ENCODE results near the gene STPG3.

Gene STPG3

DNA sequence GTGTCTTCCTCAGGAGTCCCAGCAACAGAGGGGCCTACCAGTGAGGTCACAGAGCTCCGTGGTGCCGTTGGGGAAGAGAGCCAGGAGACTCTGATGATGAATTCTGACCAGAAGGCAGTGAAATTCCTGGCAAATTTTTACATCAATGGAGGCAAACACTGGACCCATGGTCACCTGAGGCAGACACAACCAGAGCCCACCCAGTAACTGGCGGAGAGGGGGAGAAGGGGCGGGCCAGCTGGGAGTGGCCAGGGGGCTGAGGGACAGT lies at the start of gene STPG3:
TSS of gene STPG3 (plus strand) at position 93 of the 268 bp plus-strand sequence. CDS start at position 94, 1 bp downstream.
- no peak for DNase-seq (ENCODE audit: low read depth)

DNA sequence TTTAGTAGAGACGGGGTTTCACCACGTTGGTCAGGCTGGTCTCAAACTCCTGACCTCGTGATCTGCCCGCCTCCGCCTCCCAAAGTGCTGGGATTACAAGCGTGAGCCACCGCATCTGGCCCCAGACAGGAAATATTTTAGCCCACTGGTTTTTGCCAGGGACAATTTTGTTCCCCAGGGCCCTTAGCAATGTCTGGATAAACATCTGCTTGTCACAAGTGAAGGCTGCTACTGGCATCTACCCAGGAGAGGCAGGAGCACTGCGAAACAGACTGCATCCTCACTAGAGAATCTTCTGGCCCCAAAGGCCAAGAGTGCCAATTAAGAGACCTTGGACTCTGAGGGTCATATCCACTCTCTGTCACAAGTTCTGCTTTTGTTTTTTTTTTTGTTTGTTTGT lies 48.1 kb upstream of the STPG3 start:
- DNase-seq (ENCODE audit: low read depth): no peak

- no peak for DNase-seq (ENCODE audit: low read depth)
These were observed 46.4 kb upstream of the STPG3 start for GRCh38 chr9:137204731-137205125.

DNA sequence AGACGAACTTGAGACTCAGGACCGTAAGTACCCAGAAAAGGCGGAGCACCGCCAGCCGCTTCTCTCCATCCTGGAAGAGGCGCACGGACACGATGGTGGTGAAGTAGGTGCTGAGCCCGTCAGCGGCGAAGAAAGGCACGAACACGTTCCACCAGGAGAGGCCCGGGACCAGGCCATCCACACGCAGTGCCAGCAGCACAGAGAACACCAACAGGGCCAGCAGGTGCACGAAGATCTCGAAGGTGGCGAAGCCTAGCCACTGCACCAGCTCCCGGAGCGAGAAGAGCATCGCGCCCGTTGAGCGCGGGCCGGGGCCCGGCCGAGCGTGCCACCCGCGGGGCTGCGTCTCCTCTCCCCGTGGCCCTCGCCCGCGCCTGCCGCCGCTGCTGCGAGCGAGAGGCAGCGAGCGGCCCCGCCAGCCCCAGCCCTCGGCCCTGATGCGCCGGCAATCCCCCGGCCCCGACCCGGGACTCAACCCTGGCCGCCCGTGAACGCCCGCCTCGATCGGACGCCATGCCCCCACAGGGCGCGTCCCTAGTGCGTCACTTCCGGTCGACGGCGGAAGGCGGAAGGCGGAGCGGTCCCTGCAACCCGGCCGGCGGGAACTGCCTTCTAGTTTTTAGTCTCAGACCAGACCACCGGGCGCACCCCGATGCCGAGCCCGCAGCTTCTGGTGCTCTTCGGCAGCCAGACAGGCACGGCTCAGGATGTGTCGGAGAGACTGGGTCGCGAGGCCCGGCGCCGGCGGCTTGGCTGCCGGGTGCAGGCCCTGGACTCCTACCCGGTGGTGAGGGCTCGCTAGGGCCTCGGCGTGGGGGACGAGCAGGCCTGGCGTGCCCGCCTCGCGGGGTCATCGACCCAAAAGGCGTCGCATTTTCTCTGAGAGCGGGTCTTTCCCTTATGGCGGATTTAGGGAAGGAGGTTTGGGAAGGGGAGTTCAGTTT lies 45.7 kb upstream of the STPG3 start, which contains the start of the genes NDOR1 and TMEM203:
TSS of gene NDOR1 (plus strand) at position 575 of the 944 bp plus-strand sequence. CDS start at position 653, 78 bp downstream.
TSS of gene TMEM203 (minus strand) at position 523 of the 944 bp plus-strand sequence. CDS start at position 289, 234 bp downstream.
- DNase-seq (ENCODE audit: low read depth): peak; percentile 89

DNA sequence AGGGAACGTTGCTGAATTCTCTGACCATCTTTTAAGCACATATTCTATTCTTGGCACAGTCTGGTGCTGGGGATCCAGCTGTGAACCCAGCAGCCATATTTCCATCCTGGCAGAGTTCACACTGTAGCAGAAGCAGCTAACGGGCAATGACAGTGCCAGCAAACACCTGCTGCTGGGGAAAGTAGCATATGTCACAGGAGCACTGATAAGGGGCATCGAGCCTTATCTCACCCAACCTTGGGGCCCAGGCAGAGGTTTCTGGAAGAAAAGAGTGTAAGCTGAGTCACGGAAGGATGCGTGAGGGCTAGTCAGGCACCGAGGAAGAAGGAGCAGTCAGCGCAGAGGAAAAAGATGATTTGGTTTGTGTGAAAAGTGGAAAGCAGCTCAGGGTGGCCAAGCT lies 44.5 kb upstream of the STPG3 start:
- no peak for DNase-seq (ENCODE audit: low read depth)

DNA sequence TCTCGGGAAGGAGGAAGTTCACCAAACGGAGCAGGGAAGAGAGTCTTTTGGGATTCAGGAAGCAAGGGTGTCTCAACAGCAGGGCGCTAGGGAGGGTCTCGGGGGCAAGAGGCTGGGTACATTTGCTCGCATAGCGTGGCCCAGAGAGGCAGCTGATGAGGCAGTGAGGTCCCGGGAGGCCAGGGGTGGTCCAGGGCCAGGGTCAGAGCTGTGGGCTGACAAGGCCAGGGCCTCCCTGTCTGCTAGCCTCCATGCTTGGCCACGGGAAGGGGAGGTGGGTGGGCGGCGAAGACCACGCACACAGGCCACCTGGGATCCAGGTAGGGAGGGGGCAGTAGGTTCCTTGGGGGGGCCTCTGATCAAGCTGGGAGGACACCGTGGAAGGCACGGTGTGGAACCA lies 39.6 kb upstream of the STPG3 start:
- no peak for DNase-seq (ENCODE audit: low read depth)

GRCh38 chr9:137212520-137212919 lies 38.6 kb upstream of the STPG3 start:
- no peak for DNase-seq (ENCODE audit: low read depth)

- no peak for DNase-seq (ENCODE audit: low read depth)
These were observed 37.7 kb upstream of the STPG3 start for GRCh38 chr9:137213160-137214060.

DNA sequence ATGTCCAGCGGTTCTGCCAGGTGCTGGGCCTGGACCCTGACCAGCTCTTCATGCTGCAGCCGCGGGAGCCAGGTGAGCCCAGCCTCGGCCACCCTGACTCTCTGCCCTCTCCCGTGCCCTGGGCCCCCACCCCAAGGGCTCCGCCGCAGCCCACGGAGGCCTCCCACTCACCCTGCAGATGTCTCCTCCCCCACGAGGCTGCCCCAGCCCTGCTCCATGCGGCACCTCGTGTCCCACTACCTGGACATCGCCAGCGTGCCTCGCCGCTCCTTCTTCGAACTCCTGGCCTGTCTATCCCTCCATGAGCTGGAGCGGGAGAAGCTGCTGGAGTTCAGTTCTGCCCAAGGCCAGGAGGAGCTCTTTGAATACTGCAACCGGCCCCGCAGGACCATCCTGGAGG lies 36.5 kb upstream of the STPG3 start:
- DNase-seq (ENCODE audit: low read depth): no peak

GRCh38 chr9:137215196-137215986 lies 35.7 kb upstream of the STPG3 start:
- no peak for DNase-seq (ENCODE audit: low read depth)

GRCh38 chr9:137216188-137216965 lies 34.7 kb upstream of the STPG3 start:
- DNase-seq (ENCODE audit: low read depth): no peak

DNA sequence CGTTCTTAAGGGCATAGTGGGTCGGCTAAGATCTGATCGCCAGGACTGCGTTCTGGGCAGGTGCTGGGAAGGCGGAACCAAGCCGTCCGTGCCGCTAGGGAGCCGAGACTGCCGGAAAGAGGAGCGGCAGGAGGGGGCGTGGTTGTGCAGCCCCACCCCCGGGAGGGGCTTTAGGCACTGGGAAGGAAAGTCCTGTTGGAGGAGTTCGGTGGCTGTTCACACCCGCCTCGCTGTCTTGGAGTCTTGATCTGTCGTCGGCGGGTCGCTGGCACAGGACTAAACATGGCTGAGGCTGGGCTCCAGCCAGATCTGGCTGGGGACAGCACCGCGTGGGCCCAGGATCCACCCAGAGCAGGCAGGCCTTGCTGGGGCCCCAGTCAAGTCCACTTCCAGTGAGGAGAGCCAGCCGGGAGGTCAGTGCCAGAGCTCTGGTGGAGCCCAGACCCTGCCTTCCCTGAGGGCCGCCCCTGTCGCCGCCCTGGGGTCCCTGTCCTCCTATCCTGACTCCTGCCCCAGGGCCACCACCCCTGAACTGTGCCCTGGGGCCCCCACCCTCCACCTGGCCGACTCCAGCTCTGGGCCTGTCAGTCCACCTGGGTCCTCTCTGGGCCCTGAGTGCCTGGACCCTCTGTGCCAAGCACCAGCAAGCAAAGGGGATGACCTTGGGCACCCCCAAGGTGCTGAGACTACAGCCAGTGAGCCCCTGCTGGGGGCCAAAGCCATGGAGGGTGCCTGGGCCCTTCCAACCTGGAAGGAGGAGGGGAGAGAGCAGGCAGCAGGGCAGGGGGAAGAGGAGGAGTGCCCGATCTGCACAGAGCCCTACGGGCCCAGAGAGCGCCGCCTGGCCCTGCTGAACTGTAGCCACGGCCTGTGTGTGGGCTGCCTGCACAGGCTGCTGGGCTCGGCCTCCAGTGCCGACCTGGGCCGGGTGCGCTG lies 33.5 kb upstream of the STPG3 start:
- no peak for DNase-seq (ENCODE audit: low read depth)

GRCh38 chr9:137218212-137218753 lies 32.8 kb upstream of the STPG3 start:
- DNase-seq (ENCODE audit: low read depth): no peak

- no peak for DNase-seq (ENCODE audit: low read depth)
These were observed 32.3 kb upstream of the STPG3 start for GRCh38 chr9:137218754-137219271.

DNA sequence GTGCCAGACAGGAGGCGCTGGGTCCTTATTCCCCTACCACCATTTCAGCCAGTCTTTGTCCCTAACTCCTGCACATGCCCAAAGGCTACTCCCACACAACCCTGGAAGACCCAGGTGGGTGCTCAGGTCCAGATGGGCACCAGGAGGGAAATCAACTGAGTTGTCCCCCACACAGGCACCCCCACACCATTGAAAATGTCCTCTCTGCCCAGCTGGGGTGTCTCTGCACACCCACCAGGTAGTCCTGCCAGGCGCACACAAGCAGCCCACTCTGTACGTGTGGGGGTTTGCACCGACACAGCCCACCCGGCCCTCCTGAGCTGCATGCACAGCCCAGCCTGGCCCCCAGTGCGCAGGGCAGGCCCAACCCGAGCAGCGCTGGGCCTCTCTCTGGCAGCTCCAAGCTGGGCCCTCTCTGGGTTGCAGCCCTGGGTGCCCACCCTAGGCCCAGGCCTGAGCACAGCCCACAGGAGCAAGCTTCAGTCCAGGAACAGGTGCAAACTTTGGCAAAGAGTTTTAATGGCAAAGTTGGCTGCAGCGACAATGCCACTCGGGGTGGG lies 31.2 kb upstream of the STPG3 start:
- DNase-seq (ENCODE audit: low read depth): no peak

DNA sequence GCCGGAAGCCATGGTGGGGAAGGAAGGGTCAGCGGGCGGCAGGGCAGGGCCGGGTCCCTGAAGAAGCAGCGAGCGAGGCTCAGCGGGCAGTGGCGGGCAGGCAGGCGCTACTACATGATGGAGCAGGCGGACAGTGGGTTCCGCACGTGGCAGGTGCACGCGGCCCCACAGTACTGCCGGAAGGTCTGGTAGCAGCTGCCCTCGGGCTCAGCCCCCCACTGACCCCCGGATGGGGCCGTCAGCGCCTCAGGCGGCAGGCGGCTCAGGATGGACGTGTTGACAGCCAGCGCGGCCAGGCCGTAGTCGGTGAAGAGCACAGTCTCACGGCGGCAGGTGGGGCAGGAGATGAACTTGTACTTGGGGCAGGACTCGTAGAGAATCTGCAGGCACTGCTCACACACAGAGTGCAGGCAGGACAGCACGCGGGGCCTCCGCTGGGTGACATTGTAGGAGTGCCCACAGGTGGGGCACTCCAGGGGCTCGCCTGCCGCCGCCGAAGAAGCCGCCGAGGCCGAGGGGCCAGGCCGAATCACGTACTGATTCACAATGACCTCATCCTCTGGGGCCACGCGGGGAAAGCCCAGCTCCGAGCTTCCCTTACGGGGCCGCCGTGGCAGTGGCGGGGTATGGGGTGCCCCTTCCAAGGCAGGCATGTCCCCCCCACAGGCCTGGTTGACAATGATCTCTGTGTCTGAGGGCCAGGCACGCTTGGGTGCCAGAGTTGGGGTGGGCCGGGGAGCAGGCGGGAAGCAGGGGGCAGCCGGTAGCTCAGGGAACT lies 30.6 kb upstream of the STPG3 start:
- no peak for DNase-seq (ENCODE audit: low read depth)

GRCh38 chr9:137221095-137221505 lies 30.0 kb upstream of the STPG3 start:
- no peak for DNase-seq (ENCODE audit: low read depth)

GRCh38 chr9:137221506-137222111 lies 29.5 kb upstream of the STPG3 start:
- DNase-seq (ENCODE audit: low read depth): no peak
